Activated CD8-positive, alpha-beta T cell treated with anti-CD3 and anti-CD28 coated beads, Interleukin-2, amount 10 ng/mL, durations not matched to agents 7 days and 5 days (primary cell): ENCODE results near the gene NUDCD3. TPM values are rescaled to one million over a fixed set of nuclear protein-coding genes. Genes with fewer than 3 reads are reported as not detected.
"Not testable (repeated sequence)": the region's sequence is repeated elsewhere in the genome, so short reads cannot be mapped to it uniquely, and the experiment has no call there.

ENCODE experiments used
- ATAC-seq: fragments of 150-1000 bp; cut with Tn5 transposase; one replicate; pipeline ENCODE4 v1.10.0; 2021; ENCODE audit warnings: moderate library complexity
- CTCF ChIA-PET: fragments of 350-600 bp; sonication (Branson Sonifier 250); formaldehyde crosslinking; loops from one replicate; lab custom pipeline; 2021; ENCODE audit warnings: antibody characterized with exemption; lab: Charles Lee
- POLR2A ChIA-PET: fragments of 350-600 bp; sonication (Branson Sonifier 250); formaldehyde crosslinking; loops from one replicate; lab custom pipeline; 2021; ENCODE audit warnings: antibody characterized with exemption; lab: Charles Lee
- DNase-seq: peaks from one replicate; pipeline ENCODE4 v3.0.0-alpha.2; 2020
- H3K27ac Mint-ChIP-seq: one replicate; pipeline ENCODE4 v1.8.0; 2021; ENCODE audit warnings: mild to moderate bottlenecking, mixed read lengths
- H3K27me3 Mint-ChIP-seq: one replicate; pipeline ENCODE4 v1.8.0; 2021; ENCODE audit warnings: low read depth, mixed read lengths
- H3K36me3 Mint-ChIP-seq: one replicate; pipeline ENCODE4 v1.8.0; 2021; ENCODE audit warnings: low read depth, mixed read lengths
- H3K4me1 Mint-ChIP-seq: one replicate; pipeline ENCODE4 v1.8.0; 2021; ENCODE audit warnings: low read depth, mixed read lengths
- H3K4me3 Mint-ChIP-seq: one replicate; pipeline ENCODE4 v1.8.0; 2021; ENCODE audit warnings: mild to moderate bottlenecking, mixed read lengths
- H3K9me3 Mint-ChIP-seq: one replicate; pipeline ENCODE4 v1.8.0; 2022; ENCODE audit warnings: mixed read lengths; ENCODE audit not compliant: insufficient read depth
- total RNA-seq, 2 experiments: library from RNA; stranded (reverse); gene quantifications; one replicate each; pipeline ENCODE4 v1.2.3, GENCODE V29; 2021

Gene NUDCD3
- total RNA-seq, 2 experiments from 2014 or later = 80.7 to 84.0 TPM

- peaks cover 2% of the 10 kb centered on the region for H3K27me3 Mint-ChIP-seq
- ATAC-seq (no peak), DNase-seq (no peak)
- no peaks in the 10 kb centered on the region for H3K4me1 Mint-ChIP-seq
- POLR2A ChIA-PET = no interaction called here
- H3K27ac Mint-ChIP-seq = no peak overlapping the region
- H3K9me3 Mint-ChIP-seq = no peaks in the 10 kb centered on the region
- no peak overlapping the region for H3K4me3 Mint-ChIP-seq
- H3K36me3 Mint-ChIP-seq = no peaks in the 10 kb centered on the region
- CTCF ChIA-PET = interaction anchor here (1.2 kb wide), 1 partner anchor 49 kb away, joined by 4 read pairs; no protein-coding TSS in a partner anchor
Measured at GRCh38 chr7:44515590-44516268, 25.3 kb upstream of the NUDCD3 start.

GRCh38 chr7:44512736-44513135 lies 22.3 kb upstream of the NUDCD3 start:
- Mint-ChIP-seq H3K27me3 (peaks cover 2% of the 10 kb centered on the region), H3K27ac (no peak overlapping the region)

GRCh38 chr7:44511863-44512468 lies 21.5 kb upstream of the NUDCD3 start:
- peaks cover under 1% of the 10 kb centered on the region for H3K9me3 Mint-ChIP-seq
- CTCF ChIA-PET = interaction anchor here (1.0 to 1.6 kb wide), 2 partner anchors 53 to 76 kb away, joined by 3 to 5 read pairs; no protein-coding TSS in a partner anchor
- no peaks in the 10 kb centered on the region for H3K4me1 Mint-ChIP-seq
- H3K27me3 Mint-ChIP-seq = peaks cover 2% of the 10 kb centered on the region
- ATAC-seq (no peak), DNase-seq (no peak)
- POLR2A ChIA-PET = no interaction called here
- peaks cover 2% of the 10 kb centered on the region for H3K36me3 Mint-ChIP-seq
- H3K4me3 Mint-ChIP-seq = no peak overlapping the region
- H3K27ac Mint-ChIP-seq = no peak overlapping the region

More at GRCh38 chr7:44512736-44513135, 22.3 kb upstream of the NUDCD3 start:
- peaks cover 2% of the 10 kb centered on the region for H3K36me3 Mint-ChIP-seq
- H3K9me3 Mint-ChIP-seq = no peaks in the 10 kb centered on the region
- no peak for DNase-seq
- ChIA-PET POLR2A (no interaction called here), CTCF (interaction anchor here (1.6 kb wide), 1 partner anchor 53 kb away, joined by 5 read pairs; no protein-coding TSS in a partner anchor)
- no peak overlapping the region for H3K4me3 Mint-ChIP-seq
- no peak for ATAC-seq
- H3K4me1 Mint-ChIP-seq = no peaks in the 10 kb centered on the region

GRCh38 chr7:44511236-44511635 lies 20.8 kb upstream of the NUDCD3 start:
- peaks cover 4% of the 10 kb centered on the region for H3K9me3 Mint-ChIP-seq

GRCh38 chr7:44508328-44509030 lies 18.0 kb upstream of the NUDCD3 start:
- POLR2A ChIA-PET = no interaction called here
- no peak for ATAC-seq
- H3K4me3 Mint-ChIP-seq = no peak overlapping the region
- peaks cover 5% of the 10 kb centered on the region for H3K27me3 Mint-ChIP-seq
- no peak overlapping the region for H3K27ac Mint-ChIP-seq
- peaks cover 5% of the 10 kb centered on the region for H3K36me3 Mint-ChIP-seq
- DNase-seq = no peak
- peaks cover 5% of the 10 kb centered on the region for H3K9me3 Mint-ChIP-seq
- CTCF ChIA-PET = interaction anchor here (0.8 to 1.1 kb wide), 2 partner anchors 26 to 57 kb away, joined by 3 read pairs; no protein-coding TSS in a partner anchor
- H3K4me1 Mint-ChIP-seq = no peaks in the 10 kb centered on the region

More at GRCh38 chr7:44511236-44511635, 20.8 kb upstream of the NUDCD3 start:
- Mint-ChIP-seq H3K36me3 (peaks cover 2% of the 10 kb centered on the region), H3K27ac (no peak overlapping the region), H3K4me1 (no peaks in the 10 kb centered on the region), H3K4me3 (no peak overlapping the region), H3K27me3 (peaks cover 5% of the 10 kb centered on the region)
- DNase-seq = no peak
- CTCF ChIA-PET = interaction anchor here (1.0 kb wide), 1 partner anchor 77 kb away, joined by 3 read pairs; no protein-coding TSS in a partner anchor
- POLR2A ChIA-PET = no interaction called here
- no peak for ATAC-seq

GRCh38 chr7:44506592-44507288 lies 16.3 kb upstream of the NUDCD3 start:
- POLR2A ChIA-PET, ATAC-seq: not testable (repeated sequence)
- CTCF ChIA-PET = interaction anchor here (1.2 kb wide), 1 partner anchor 31 kb away, joined by 3 read pairs; no protein-coding TSS in a partner anchor

GRCh38 chr7:44505595-44505994 lies 15.1 kb upstream of the NUDCD3 start:
- H3K36me3 Mint-ChIP-seq = peaks cover 5% of the 10 kb centered on the region
- H3K4me3 Mint-ChIP-seq = no peak overlapping the region
- POLR2A ChIA-PET = no interaction called here
- DNase-seq (no peak), ATAC-seq (no peak)
- no peaks in the 10 kb centered on the region for H3K4me1 Mint-ChIP-seq
- H3K27ac Mint-ChIP-seq = no peak overlapping the region
- peaks cover 7% of the 10 kb centered on the region for H3K9me3 Mint-ChIP-seq
- CTCF ChIA-PET = no interaction called here
- H3K27me3 Mint-ChIP-seq = peaks cover 12% of the 10 kb centered on the region

More at GRCh38 chr7:44506592-44507288, 16.3 kb upstream of the NUDCD3 start:
- H3K36me3 Mint-ChIP-seq, H3K4me3 Mint-ChIP-seq, H3K9me3 Mint-ChIP-seq, H3K27ac Mint-ChIP-seq, H3K4me1 Mint-ChIP-seq, DNase-seq: not testable (repeated sequence)
- peaks cover 13% of the 10 kb centered on the region for H3K27me3 Mint-ChIP-seq

- Mint-ChIP-seq H3K9me3 (peaks cover under 1% of the 10 kb centered on the region), H3K4me1 (no peaks in the 10 kb centered on the region), H3K4me3 (no peak overlapping the region), H3K36me3 (no peaks in the 10 kb centered on the region), H3K27me3 (peaks cover 23% of the 10 kb centered on the region), H3K27ac (no peak overlapping the region)
- ATAC-seq = no peak
- POLR2A ChIA-PET = no interaction called here
- DNase-seq = no peak
- CTCF ChIA-PET = interaction anchor here (1.2 kb wide), 1 partner anchor 36 kb away, joined by 5 read pairs; no protein-coding TSS in a partner anchor
Measured at GRCh38 chr7:44498230-44498954, 7.9 kb upstream of the NUDCD3 start.

GRCh38 chr7:44497155-44498027 lies 6.9 kb upstream of the NUDCD3 start:
- ChIA-PET CTCF (interaction anchor here (0.9 to 1.2 kb wide), 2 partner anchors 37 to 65 kb away, joined by 3 to 5 read pairs; no protein-coding TSS in a partner anchor), POLR2A (interaction anchor here (0.9 kb wide), 1 partner anchor 85 kb away, joined by 3 read pairs; the partner anchor contains the start of gene TMED4)
- Mint-ChIP-seq H3K36me3 (no peaks in the 10 kb centered on the region), H3K4me1 (no peaks in the 10 kb centered on the region), H3K4me3 (no peak overlapping the region), H3K27me3 (peaks cover 21% of the 10 kb centered on the region), H3K27ac (no peak overlapping the region), H3K9me3 (no peaks in the 10 kb centered on the region)
- DNase-seq (no peak), ATAC-seq (no peak)

GRCh38 chr7:44496385-44496784 lies 5.9 kb upstream of the NUDCD3 start:
- Mint-ChIP-seq H3K4me3 (no peak overlapping the region), H3K27ac (no peak overlapping the region), H3K27me3 (peaks cover 14% of the 10 kb centered on the region), H3K9me3 (no peaks in the 10 kb centered on the region), H3K36me3 (no peaks in the 10 kb centered on the region), H3K4me1 (peaks cover under 1% of the 10 kb centered on the region)
- POLR2A ChIA-PET = interaction anchor here (0.6 to 0.9 kb wide), 2 partner anchors 11 to 86 kb away, joined by 3 to 4 read pairs; partner anchors contain the start of gene TMED4
- ATAC-seq (no peak), DNase-seq (no peak)
- CTCF ChIA-PET = no interaction called here
